DOHH2 (cell line): ENCODE measurements around the gene LDLRAD4.

Source experiments
- CTCF ChIP-seq: fragments of 200-600 bp; sonication (generic); IDR thresholded peaks from one replicate; pipeline ENCODE4 v1.5.1; 2014; ENCODE audit warnings: antibody characterized with exemption, mild to moderate bottlenecking, low read depth, low read length; ENCODE audit not compliant: poor library complexity, severe bottlenecking
- EZH2phosphoT487 ChIP-seq: fragments of 200-600 bp; sonication (generic); IDR thresholded peaks from 2 replicates; pipeline ENCODE4 v1.6.1; 2017; ENCODE audit warnings: borderline replicate concordance, mild to moderate bottlenecking, antibody characterized with exemption, low read length, moderate library complexity, mixed read lengths

DNA sequence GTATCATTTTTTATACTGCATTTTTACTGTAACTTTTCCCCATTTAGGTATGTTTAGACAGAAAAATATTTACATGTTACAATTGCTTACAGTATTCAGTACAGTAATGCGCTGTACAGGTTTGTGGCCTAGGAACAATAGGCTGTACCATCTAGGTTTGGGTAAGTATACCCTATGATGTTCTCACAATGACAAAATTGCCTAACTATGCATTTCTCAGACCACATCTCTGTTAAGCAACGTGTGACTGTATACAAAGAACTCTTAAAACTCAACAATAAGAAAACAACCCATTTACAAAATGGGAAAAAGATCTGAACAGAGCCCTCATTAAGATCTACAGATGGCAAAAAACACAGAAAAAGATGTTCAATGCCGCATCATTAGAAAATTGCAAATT lies 478.4 kb downstream of the LDLRAD4 start:
- TF ChIP-seq CTCF = no peak
- TF ChIP-seq EZH2phosphoT487 = no peak
